Prostate gland (tissue), 2 donors: ENCODE measurements around the gene SERTAD1.

Experiments
- POLR2AphosphoS5 ChIP-seq: sonication (generic); formaldehyde crosslinking; IDR thresholded peaks from one replicate; pipeline ENCODE4 v1.6.1; 2017; ENCODE audit warnings: antibody characterized with exemption
- TF ChIP-seq, protein P1 (sequence below), 4 experiments: fragments of 200-600 bp in 2 of 4; fragments of 450-650 bp in 2 of 4; sonication (generic) in 2 of 4; IDR thresholded peaks; 1 replicate in 3 of 4; 2 replicates in 1 of 4; pipeline ENCODE4 v1.5.1; 2016 to 2019; ENCODE audit warnings: antibody characterized with exemption in 4 of 4, mild to moderate bottlenecking in 2 of 4, moderate library complexity in 2 of 4

DNA sequence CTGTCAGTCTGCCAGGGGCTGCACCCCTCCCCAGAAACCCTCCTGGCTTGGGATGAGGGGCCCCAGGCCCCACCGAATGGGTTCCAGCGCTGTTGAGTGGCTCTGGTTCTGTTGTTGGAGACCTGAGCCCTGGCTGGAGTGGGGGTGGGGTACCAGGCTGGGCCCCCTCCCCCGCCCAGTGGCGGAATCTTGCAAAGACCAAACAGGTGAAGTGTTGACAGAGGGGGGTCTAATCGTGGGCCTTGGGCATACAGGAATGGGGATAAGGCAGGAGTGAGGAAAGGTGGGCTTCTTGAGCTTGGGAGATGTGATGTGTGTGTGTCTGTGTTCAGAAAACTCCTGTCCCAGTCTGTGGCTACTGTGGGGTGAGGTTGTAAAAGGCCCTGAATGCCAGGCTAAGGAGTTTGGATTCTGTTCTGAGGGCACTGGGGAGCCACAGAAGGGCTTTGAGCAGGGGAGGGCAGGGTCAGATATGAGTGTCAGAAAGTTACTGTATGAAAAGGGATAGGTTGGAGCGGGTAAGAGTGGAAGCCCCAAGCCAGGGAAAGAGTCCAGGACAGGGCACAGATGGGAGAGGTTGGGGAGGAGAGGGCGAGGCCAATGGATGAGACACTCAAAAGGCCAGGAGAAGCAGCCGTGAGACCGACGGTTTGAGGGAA, 35.6 kb downstream of the SERTAD1 start, which contains the start of gene HIPK4:
- TF ChIP-seq, protein P1, sequence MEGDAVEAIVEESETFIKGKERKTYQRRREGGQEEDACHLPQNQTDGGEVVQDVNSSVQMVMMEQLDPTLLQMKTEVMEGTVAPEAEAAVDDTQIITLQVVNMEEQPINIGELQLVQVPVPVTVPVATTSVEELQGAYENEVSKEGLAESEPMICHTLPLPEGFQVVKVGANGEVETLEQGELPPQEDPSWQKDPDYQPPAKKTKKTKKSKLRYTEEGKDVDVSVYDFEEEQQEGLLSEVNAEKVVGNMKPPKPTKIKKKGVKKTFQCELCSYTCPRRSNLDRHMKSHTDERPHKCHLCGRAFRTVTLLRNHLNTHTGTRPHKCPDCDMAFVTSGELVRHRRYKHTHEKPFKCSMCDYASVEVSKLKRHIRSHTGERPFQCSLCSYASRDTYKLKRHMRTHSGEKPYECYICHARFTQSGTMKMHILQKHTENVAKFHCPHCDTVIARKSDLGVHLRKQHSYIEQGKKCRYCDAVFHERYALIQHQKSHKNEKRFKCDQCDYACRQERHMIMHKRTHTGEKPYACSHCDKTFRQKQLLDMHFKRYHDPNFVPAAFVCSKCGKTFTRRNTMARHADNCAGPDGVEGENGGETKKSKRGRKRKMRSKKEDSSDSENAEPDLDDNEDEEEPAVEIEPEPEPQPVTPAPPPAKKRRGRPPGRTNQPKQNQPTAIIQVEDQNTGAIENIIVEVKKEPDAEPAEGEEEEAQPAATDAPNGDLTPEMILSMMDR (IDR thresholded peaks at IDR 0.05) = no peak
- TF ChIP-seq POLR2AphosphoS5 = no peak
